ENCODE measurements around the gene SPSB1. TPM values are rescaled to one million over a fixed set of nuclear protein-coding genes. Genes with fewer than 3 reads are reported as not detected.

Gene SPSB1
- total and polyA plus RNA-seq, 2 of the 4 experiments (the other 2 are of a cell fraction): 16.7 to 19.8 TPM

GRCh38 chr1:9281908-9282695 is 10.6 kb upstream of the SPSB1 start:
- peak overlapping the region in 1 of 2 experiments; percentile 5; a peak in 3 of 4 replicates for H4K8ac ChIP-seq (ENCODE audit: low read depth in 2 of 2, low read length in 2 of 2)
- ChIA-PET CTCF (interaction anchor here (0.5 kb wide), 2 partner anchors 49 to 291 kb away, joined by 3 read pairs; no protein-coding TSS in a partner anchor), POLR2A (ENCODE audit: unreplicated experiment) (interaction anchor here (0.6 kb wide), 1 partner anchor 8 kb away, joined by 3 read pairs; no protein-coding TSS in a partner anchor)
- 37% methylated on average over 2 of the region's 12 CpGs; no CpG with 5 or more reads in 1 of the 2 experiments for WGBS, 2 experiments (ENCODE audit: extremely low coverage in 2 of 2, insufficient read length in 1 of 2)
- H2AFZ ChIP-seq (replicated peaks; ENCODE audit: low read length, poor library complexity): peak overlapping the region; percentile 78
- H2BK20ac ChIP-seq (ENCODE audit: low read depth, low read length): peak overlapping the region; percentile 90; the same call in 1 of the 2 replicates
- H4K20me1 ChIP-seq (ENCODE audit: insufficient read depth, low read length): no peaks in the 10 kb centered on the region; the same call in 1 of the 2 replicates
- H2AK5ac ChIP-seq (ENCODE audit: low read depth, low read length): peak overlapping the region; percentile 95; the same call in 1 of the 2 replicates
- peak overlapping the region; percentile 29; the same call in 1 of the 3 replicates for H2BK15ac ChIP-seq (ENCODE audit: low read depth, low read length)
- peaks cover 0 to 5% of the 10 kb centered on the region in 2 experiments; a peak in 2 of 4 replicates for H3K79me1 ChIP-seq (ENCODE audit: low read depth in 1 of 2, low read length in 2 of 2)
- TF ChIP-seq FOS (IDR thresholded peaks at IDR 0.05; ENCODE audit: low read depth, low read length) (no peak), CEBPB (IDR thresholded peaks at IDR 0.05; ENCODE audit: low read depth, low read length) (no peak), RCOR1 (IDR thresholded peaks at IDR 0.05; ENCODE audit: insufficient replicate concordance, low read length) (no peak), CTCF (conservative IDR thresholded peaks at IDR 0.05; ENCODE audit: low read depth, low read length) (no peak), MXI1 (IDR thresholded peaks at IDR 0.05; ENCODE audit: borderline replicate concordance, low read depth, low read length) (no peak), MAFK (IDR thresholded peaks at IDR 0.05; ENCODE audit: low read depth, low read length) (no peak), CHD1 (IDR thresholded peaks at IDR 0.05; ENCODE audit: low read depth, low read length) (no peak)
- H3K4ac ChIP-seq (ENCODE audit: low read depth, low read length): peak overlapping the region; percentile 96; the same call in 1 of the 2 replicates
- H2BK120ac ChIP-seq (ENCODE audit: low read depth, low read length): peak overlapping the region; percentile 92
- H3K27me3 ChIP-seq (ENCODE audit: control insufficient read depth, insufficient read depth, low read length): no peaks in the 10 kb centered on the region
- H3K4me3 ChIP-seq (ENCODE audit: insufficient read depth, low read depth, low read length): no peak overlapping the region
- H2AK9ac ChIP-seq (replicated peaks; ENCODE audit: low read depth, low read length, poor library complexity): peak overlapping the region; percentile 33
- dilution Hi-C loops (cut with HindIII; ENCODE audit: low sequenced_read_pairs, unreplicated experiment) (no loop called here), intact Hi-C loops (cut with micrococcal nuclease) (no loop called here), in situ Hi-C loops (cut with MboI; ENCODE audit: low sequenced_read_pairs) (loop anchor here (10.0 kb wide), 1 partner anchor 173 kb away; no protein-coding TSS in a partner anchor)
- H3K27ac ChIP-seq (ENCODE audit: insufficient read depth, low read length): no peak overlapping the region
- no peak overlapping the region for H3K56ac ChIP-seq (ENCODE audit: extremely low read depth, insufficient read depth, low read length)
- no peak overlapping the region for H3K23ac ChIP-seq (ENCODE audit: low read depth, low read length)
- H3K36me3 ChIP-seq (ENCODE audit: control insufficient read depth, insufficient read depth, low read length): no peaks in the 10 kb centered on the region
- peaks cover 22% of the 10 kb centered on the region for H3K9me1 ChIP-seq (ENCODE audit: insufficient read depth, low read length)
- peaks cover 35% of the 10 kb centered on the region for H3K4me1 ChIP-seq (ENCODE audit: control insufficient read depth, insufficient read depth, low read length)
- no peak overlapping the region for H2BK5ac ChIP-seq (ENCODE audit: low read depth, low read length, poor library complexity, severe bottlenecking)
- H3K4me2 ChIP-seq (ENCODE audit: low read depth, low read length): no peak overlapping the region
- H4K91ac ChIP-seq (ENCODE audit: insufficient read depth, low read depth, low read length): peak overlapping the region; percentile 71; the same call in 1 of the 2 replicates
- no peak overlapping the region for H3K9ac ChIP-seq (ENCODE audit: low read depth, low read length)
- BruUV-seq (replicated peaks): no TSS peak
- H3K18ac ChIP-seq (ENCODE audit: low read depth, low read length): peak overlapping the region; percentile 14; the same call in 1 of the 2 replicates
- H3K14ac ChIP-seq (replicated peaks; ENCODE audit: low read depth, low read length): 0 out of 2 replicates have a peak overlapping the region, but pooled peaks have one; percentile 19
- ATAC-seq (ENCODE audit: low read depth) (peak; percentile 6; the same call in 1 of the 2 replicates), DNase-seq (no peak)
- no peak overlapping the region for H4K5ac ChIP-seq (ENCODE audit: low read depth, low read length)
- no peaks in the 10 kb centered on the region for H3K9me3 ChIP-seq (ENCODE audit: control insufficient read depth, insufficient read depth, low read length)

All from IMR-90 (cell line).